ENCODE data around the gene MKI67.

DNA sequence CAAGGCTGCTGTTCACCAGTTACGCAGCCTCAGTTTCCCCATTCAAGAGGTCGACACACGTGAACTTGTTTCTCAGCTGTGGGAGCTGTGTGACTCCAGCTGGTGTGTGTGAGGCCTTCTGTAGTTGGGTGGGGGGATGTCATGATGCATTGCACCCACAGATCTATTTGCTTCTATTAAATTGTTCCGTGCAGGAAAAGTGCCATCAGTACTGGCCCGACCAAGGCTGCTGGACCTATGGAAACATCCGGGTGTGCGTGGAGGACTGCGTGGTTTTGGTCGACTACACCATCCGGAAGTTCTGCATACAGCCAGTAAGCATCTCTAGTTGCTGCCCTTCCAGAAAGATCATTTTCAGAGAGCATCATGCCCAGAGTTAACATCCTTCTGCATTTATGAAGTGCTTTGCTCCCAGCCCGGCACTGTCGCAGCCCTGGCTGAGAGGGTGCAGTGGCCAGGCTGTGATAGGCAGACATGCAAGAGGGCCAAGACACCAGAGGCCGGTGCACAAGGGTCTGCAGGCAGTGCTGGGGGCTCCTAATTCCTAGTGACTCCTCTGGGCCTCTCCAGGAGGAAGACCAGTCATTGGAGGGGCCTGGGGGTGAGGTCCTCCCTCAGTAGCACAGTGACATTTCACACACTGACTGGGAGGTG lies 60.2 kb downstream of the MKI67 start:
- TF ChIP-seq, protein P1, sequence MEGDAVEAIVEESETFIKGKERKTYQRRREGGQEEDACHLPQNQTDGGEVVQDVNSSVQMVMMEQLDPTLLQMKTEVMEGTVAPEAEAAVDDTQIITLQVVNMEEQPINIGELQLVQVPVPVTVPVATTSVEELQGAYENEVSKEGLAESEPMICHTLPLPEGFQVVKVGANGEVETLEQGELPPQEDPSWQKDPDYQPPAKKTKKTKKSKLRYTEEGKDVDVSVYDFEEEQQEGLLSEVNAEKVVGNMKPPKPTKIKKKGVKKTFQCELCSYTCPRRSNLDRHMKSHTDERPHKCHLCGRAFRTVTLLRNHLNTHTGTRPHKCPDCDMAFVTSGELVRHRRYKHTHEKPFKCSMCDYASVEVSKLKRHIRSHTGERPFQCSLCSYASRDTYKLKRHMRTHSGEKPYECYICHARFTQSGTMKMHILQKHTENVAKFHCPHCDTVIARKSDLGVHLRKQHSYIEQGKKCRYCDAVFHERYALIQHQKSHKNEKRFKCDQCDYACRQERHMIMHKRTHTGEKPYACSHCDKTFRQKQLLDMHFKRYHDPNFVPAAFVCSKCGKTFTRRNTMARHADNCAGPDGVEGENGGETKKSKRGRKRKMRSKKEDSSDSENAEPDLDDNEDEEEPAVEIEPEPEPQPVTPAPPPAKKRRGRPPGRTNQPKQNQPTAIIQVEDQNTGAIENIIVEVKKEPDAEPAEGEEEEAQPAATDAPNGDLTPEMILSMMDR (IDR thresholded peaks at IDR 0.05), result no peak
- no peak for TF ChIP-seq POLR2A (IDR thresholded peaks at IDR 0.05)
- TF ChIP-seq EP300 (IDR thresholded peaks at IDR 0.05), result no peak
- no peak for TF ChIP-seq POLR2AphosphoS5 (IDR thresholded peaks at IDR 0.05)

All from stomach (tissue), 4 donors.